K562 (cell line): Measurements from ENCODE around the gene KL. TPM values are rescaled to one million over a fixed set of nuclear protein-coding genes. Genes with fewer than 3 reads are reported as not detected.

ENCODE experiments used
- ATAC-seq: fragments of 200-7000 bp; cut with Tn5 transposase; 3 replicates; pipeline ENCODE4 v1.9.1; 2020; ENCODE audit warnings: moderate library complexity
- BruUV-seq: library from RNA; stranded (reverse); fragments of 400-500 nt; replicated peaks from 2 replicates; lab custom pipeline; 2021; lab: Mats Ljungman, UMichigan
- CTCF ChIA-PET: fragments of 300-600 bp; formaldehyde crosslinking; extraction: SDS; loops from one replicate; lab custom pipeline; 2021; ENCODE audit warnings: low intra/inter-chr PET ratio; lab: Yijun Ruan, JAX
- POLR2A ChIA-PET: fragments of 300-600, 350-650 bp; sonication (Branson Sonifier 250); formaldehyde crosslinking; extraction: SDS; loops from one replicate; lab custom pipeline; 2021; ENCODE audit warnings: antibody characterized with exemption, inconsistent platforms; lab: Yijun Ruan, JAX
- DNase-seq, 4 experiments: peaks; one replicate each; pipeline versions ENCODE4 v3.0.0 to v3.0.0-alpha.2; 2011 to 2018; ENCODE audit warnings: low spot score in 3 of 4, mixed read lengths in 3 of 4; ENCODE audit errors: extremely low read depth in 1 of 4
- FAIRE-seq: peaks from 2 replicates; lab custom pipeline; 2011; peaks lifted over from hg19 to GRCh38; lab: Jason Lieb, UNC
- H2AFZ ChIP-seq: 2 replicates; pipeline ENCODE4 v1.6.0; 2011; ENCODE audit warnings: low read depth, low read length, control low read depth, inconsistent platforms
- H3K27ac ChIP-seq: fragments of 200-600 bp; 3 replicates; pipeline ENCODE4 v1.8.0; 2011; ENCODE audit warnings: low read depth, mild to moderate bottlenecking, control low read depth, inconsistent platforms, low read length, moderate library complexity, mixed read lengths; ENCODE audit errors: extremely low read depth
- H3K27me3 ChIP-seq, 2 experiments: fragments of 300-600 bp in 1 of 2; 2 replicates in 1 of 2; 3 replicates in 1 of 2; pipeline versions ENCODE4 v1.6.0 to v1.8.0; 2011; ENCODE audit warnings: inconsistent platforms in 2 of 2, low read length in 2 of 2, mild to moderate bottlenecking in 1 of 2, mixed read lengths in 1 of 2, moderate library complexity in 1 of 2; ENCODE audit not compliant: control insufficient read depth in 2 of 2, insufficient read depth in 2 of 2
- H3K36me3 ChIP-seq: fragments of 300-600 bp; 3 replicates; pipeline ENCODE4 v1.8.0; 2011; ENCODE audit warnings: mild to moderate bottlenecking, low read length, inconsistent platforms; ENCODE audit not compliant: control insufficient read depth, insufficient read depth
- H3K4me1 ChIP-seq, 2 experiments: fragments of 200-600 bp in 1 of 2; replicated peaks in 1 of 2; 2 replicates in 1 of 2; 3 replicates in 1 of 2; pipeline versions ENCODE4 v1.5.1 to v1.8.0; 2011; ENCODE audit warnings: inconsistent platforms in 2 of 2, low read length in 2 of 2, mild to moderate bottlenecking in 1 of 2, mixed read lengths in 1 of 2, moderate library complexity in 1 of 2; ENCODE audit not compliant: control insufficient read depth in 2 of 2, insufficient read depth in 2 of 2
- H3K4me2 ChIP-seq: 2 replicates; pipeline ENCODE4 v1.6.1; 2011; ENCODE audit warnings: low read length, control low read depth, inconsistent platforms, mixed read lengths; ENCODE audit not compliant: insufficient read depth
- H3K4me3 ChIP-seq: fragments of 200-600 bp; sonication (generic), shearing (Covaris generic); 2 replicates; pipeline ENCODE4 v1.5.1; 2016; ENCODE audit warnings: control low read depth, inconsistent platforms
- H3K79me2 ChIP-seq: fragments of 200-600 bp; 3 replicates; pipeline ENCODE4 v1.8.0; 2011; ENCODE audit warnings: low read length, inconsistent platforms; ENCODE audit not compliant: control insufficient read depth, insufficient read depth
- H3K9ac ChIP-seq, 2 experiments: 2 replicates each; pipeline versions ENCODE4 v1.6.0 to v1.6.1; 2011; ENCODE audit warnings: low read depth in 2 of 2, low read length in 2 of 2, control low read depth in 1 of 2, inconsistent platforms in 1 of 2, mild to moderate bottlenecking in 1 of 2, mixed read lengths in 1 of 2; ENCODE audit not compliant: insufficient read depth in 1 of 2
- H3K9me1 ChIP-seq: one replicate; pipeline ENCODE4 v1.6.0; 2011; ENCODE audit warnings: inconsistent platforms, mild to moderate bottlenecking, low read length, moderate library complexity; ENCODE audit not compliant: control insufficient read depth, insufficient read depth
- H3K9me3 ChIP-seq: replicated peaks from 2 replicates; pipeline ENCODE4 v1.5.1; 2011; ENCODE audit warnings: low read depth, low read length, inconsistent platforms; ENCODE audit not compliant: control insufficient read depth, insufficient read depth
- H4K20me1 ChIP-seq: replicated peaks from 2 replicates; pipeline ENCODE4 v1.6.1; 2011; ENCODE audit warnings: low read length, inconsistent platforms, mixed read lengths; ENCODE audit not compliant: control insufficient read depth, insufficient read depth
- BDP1 ChIP-seq: IDR thresholded peaks from 3 replicates; pipeline ENCODE4 v1.6.1; 2011; ENCODE audit not compliant: insufficient read length, insufficient read depth
- BRD9 ChIP-seq: fragments of 450-650 bp; IDR thresholded peaks from 2 replicates; pipeline ENCODE4 v1.6.1; 2018; ENCODE audit warnings: low read depth; ENCODE audit not compliant: partially characterized antibody
- E2F4 ChIP-seq: sonication (generic); formaldehyde crosslinking; IDR thresholded peaks from 2 replicates; pipeline ENCODE4 v1.8.0; 2022; ENCODE audit warnings: mild to moderate bottlenecking, low read depth, missing genetic modification reagents
- GTF2B ChIP-seq: IDR thresholded peaks from 2 replicates; pipeline ENCODE4 v1.6.1; 2011; ENCODE audit not compliant: insufficient read length; ENCODE audit errors: extremely low read depth
- HMG20A ChIP-seq: fragments of 450-650 bp; formaldehyde crosslinking; conservative IDR thresholded peaks from 2 replicates; pipeline ENCODE4 v1.4.0; 2020; ENCODE audit warnings: mild to moderate bottlenecking, mixed read lengths
- OTX1 ChIP-seq: fragments of 450-650 bp; formaldehyde crosslinking; IDR thresholded peaks from 2 replicates; pipeline ENCODE4 v1.4.0; 2022; ENCODE audit warnings: mild to moderate bottlenecking
- RBM39 ChIP-seq: fragments of 200-400 bp; formaldehyde crosslinking; optimal IDR thresholded peaks from 2 replicates; pipeline ENCODE3; 2018; ENCODE audit warnings: low read depth, low read length
- SETDB1 ChIP-seq: IDR thresholded peaks from one replicate; pipeline ENCODE4 v1.6.1; 2012; ENCODE audit warnings: low read length, control low read depth, inconsistent platforms
- SLC30A9 ChIP-seq: fragments of 250-450 bp; sonication (Bioruptor Pico); IDR thresholded peaks from 2 replicates; pipeline ENCODE4 v1.8.0; 2022; ENCODE audit warnings: mild to moderate bottlenecking, moderate library complexity
- SMARCC2 ChIP-seq: fragments of 450-650 bp; IDR thresholded peaks from 2 replicates; pipeline ENCODE4 v1.6.1; 2017; ENCODE audit warnings: antibody characterized with exemption, moderate library complexity, mild to moderate bottlenecking, low read depth
- STAG1 ChIP-seq: sonication (generic); formaldehyde crosslinking; IDR thresholded peaks from 2 replicates; pipeline ENCODE4 v1.5.0; 2020; ENCODE audit warnings: missing genetic modification reagents, borderline replicate concordance
- TAF7 ChIP-seq: fragments of 450-650 bp; IDR thresholded peaks from 2 replicates; pipeline ENCODE4 v1.6.1; 2016; ENCODE audit warnings: missing genetic modification characterization, missing compliant biosample characterization
- U2AF2 ChIP-seq: fragments of 200-400 bp; formaldehyde crosslinking; optimal IDR thresholded peaks from 2 replicates; pipeline ENCODE3; 2017; ENCODE audit warnings: low read depth, mild to moderate bottlenecking, low read length
- ZFP30 ChIP-seq: fragments of 250-450 bp; sonication (Bioruptor Pico); IDR thresholded peaks from 2 replicates; pipeline ENCODE4 v1.8.0; 2022; ENCODE audit warnings: moderate library complexity, mild to moderate bottlenecking, inconsistent platforms, borderline replicate concordance
- ZKSCAN1 ChIP-seq: fragments of 150-350 bp; IDR thresholded peaks from 2 replicates; pipeline ENCODE4 v1.6.1; 2016; ENCODE audit warnings: low read depth, low read length
- ZKSCAN3 ChIP-seq: fragments of 250-450 bp; sonication (Bioruptor Pico); IDR thresholded peaks from 2 replicates; pipeline ENCODE4 v1.4.0; 2020
- ZNF24 ChIP-seq: fragments of 450-650 bp; IDR thresholded peaks from 2 replicates; pipeline ENCODE4 v1.6.1; 2016
- ZNF384 ChIP-seq: IDR thresholded peaks from 2 replicates; pipeline ENCODE4 v1.6.1; 2012; ENCODE audit warnings: low read depth, low read length, improper control_type of control experiment
- ZNF583 ChIP-seq: fragments of 250-450 bp; sonication (Bioruptor Pico); IDR thresholded peaks from 2 replicates; pipeline ENCODE4 v1.4.0; 2020
- ZSCAN32 ChIP-seq: fragments of 450-650 bp; formaldehyde crosslinking; IDR thresholded peaks from 2 replicates; pipeline ENCODE4 v1.4.0; 2020; ENCODE audit warnings: mild to moderate bottlenecking, moderate library complexity
- WGBS: fragments of 100-300 bp; shearing (Covaris generic); methylation state at CpG from one replicate; pipeline ENCODE4 v1.1.6; 2016; ENCODE audit warnings: low coverage, mixed read lengths; ENCODE audit not compliant: insufficient coverage; ENCODE audit errors: missing lambda C conversion rate; 5-methylcytosine and 5-hydroxymethylcytosine counted together
- in situ Hi-C: fragments of 300-500 bp; cut with MboI; formaldehyde crosslinking; loops from 4 replicates; pipeline ENCODE4 v1.15.0; 2018; ENCODE audit warnings: inconsistent platforms, mixed read lengths
- intact Hi-C: fragments of 100-400 bp; cut with micrococcal nuclease; formaldehyde crosslinking; loops from 2 replicates; pipeline ENCODE4 v1.14.2; 2022
- polyA plus RNA-seq, 8 experiments: library from polyadenylated mRNA; depleted of rRNA in 4 of 8; stranded (reverse) in 5 of 8; unstranded in 3 of 8; fragments of >200 nt; fragmentation: Nextera tagmentation in 2 of 8; fragmentation: Illumina TruSeq in 1 of 8; extraction: Ambion mirVana in 2 of 8; extraction: Trizol in 1 of 8; gene quantifications; 2 replicates each; pipeline versions ENCODE4 v1.2.1 to v1.2.3, GENCODE V29; 2011 to 2014; ENCODE audit warnings: inconsistent platforms in 1 of 8, missing spikeins in 1 of 8
- total RNA-seq, 7 experiments: library from RNA; depleted of rRNA in 6 of 7; stranded (reverse); fragments of >200 nt in 6 of 7; fragmentation: Illumina TruSeq in 2 of 7; extraction: Trizol in 2 of 7; gene quantifications; 2 replicates each; pipeline versions ENCODE4 v1.2.1 to v1.2.3, GENCODE V29; 2011 to 2021; ENCODE audit warnings: low replicate concordance in 1 of 7

Gene KL
- total and polyA plus RNA-seq, 9 of the 15 experiments (the other 6 are each of a cell fraction or from before 2014, with no cell fraction given), result not detected

- 0% methylated on average over 1 of the region's 1 CpG for WGBS
- no peak for DNase-seq
- H2AFZ ChIP-seq, result no peak overlapping the region
- no peaks in the 10 kb centered on the region for H3K9me3 ChIP-seq
- ATAC-seq, result no peak
- no peaks in the 10 kb centered on the region for H4K20me1 ChIP-seq
- intact Hi-C loops (no loop called here), in situ Hi-C loops (no loop called here)
- FAIRE-seq, result no peak
- BruUV-seq, result no TSS peak
- H3K27ac ChIP-seq, result no peak overlapping the region
- no peak overlapping the region for H3K9ac ChIP-seq
- CTCF ChIA-PET, result no interaction called here
- H3K36me3 ChIP-seq, result no peaks in the 10 kb centered on the region
- H3K4me2 ChIP-seq, result no peak overlapping the region
- no peaks in the 10 kb centered on the region for H3K4me1 ChIP-seq
- POLR2A ChIA-PET, result no interaction called here
- H3K79me2 ChIP-seq, result no peaks in the 10 kb centered on the region
- H3K27me3 ChIP-seq, result peaks cover 0 to 1% of the 10 kb centered on the region in 2 experiments; a peak in 1 of 5 replicates
- H3K4me3 ChIP-seq, result no peak overlapping the region
- no peaks in the 10 kb centered on the region for H3K9me1 ChIP-seq
- TF ChIP-seq STAG1 (CRISPR knock-in tag) (no peak), ZKSCAN3 (CRISPR knock-in tag) (no peak), ZFP30 (no peak), SETDB1 (no peak), ZNF583 (CRISPR knock-in tag) (no peak), ZSCAN32 (no peak), BDP1 (no peak), ZNF384 (no peak), SMARCC2 (no peak), TAF7 (no peak), SLC30A9 (CRISPR knock-in tag) (no peak), RBM39 (no peak), GTF2B (no peak), ZNF24 (no peak), U2AF2 (no peak), OTX1 (CRISPR knock-in tag) (no peak), E2F4 (CRISPR knock-in tag) (no peak), BRD9 (no peak), ZKSCAN1 (no peak), HMG20A (no peak)
- TF ChIP-seq, all 486 proteins: peak for 0
Measured at GRCh38 chr13:32987462-32987861, 28.8 kb upstream of the KL start.
